GM19238 (cell line): ENCODE results near the gene ADPRHL1.
"Not testable (repeated sequence)": the region's sequence is repeated elsewhere in the genome, so short reads cannot be mapped to it uniquely, and the experiment has no call there.

ENCODE experiments used
- DNase-seq: peaks from one replicate; pipeline ENCODE4 v3.0.0; 2011; ENCODE audit warnings: low spot score; ENCODE audit not compliant: insufficient read length

The ADPRHL1 gene

DNA sequence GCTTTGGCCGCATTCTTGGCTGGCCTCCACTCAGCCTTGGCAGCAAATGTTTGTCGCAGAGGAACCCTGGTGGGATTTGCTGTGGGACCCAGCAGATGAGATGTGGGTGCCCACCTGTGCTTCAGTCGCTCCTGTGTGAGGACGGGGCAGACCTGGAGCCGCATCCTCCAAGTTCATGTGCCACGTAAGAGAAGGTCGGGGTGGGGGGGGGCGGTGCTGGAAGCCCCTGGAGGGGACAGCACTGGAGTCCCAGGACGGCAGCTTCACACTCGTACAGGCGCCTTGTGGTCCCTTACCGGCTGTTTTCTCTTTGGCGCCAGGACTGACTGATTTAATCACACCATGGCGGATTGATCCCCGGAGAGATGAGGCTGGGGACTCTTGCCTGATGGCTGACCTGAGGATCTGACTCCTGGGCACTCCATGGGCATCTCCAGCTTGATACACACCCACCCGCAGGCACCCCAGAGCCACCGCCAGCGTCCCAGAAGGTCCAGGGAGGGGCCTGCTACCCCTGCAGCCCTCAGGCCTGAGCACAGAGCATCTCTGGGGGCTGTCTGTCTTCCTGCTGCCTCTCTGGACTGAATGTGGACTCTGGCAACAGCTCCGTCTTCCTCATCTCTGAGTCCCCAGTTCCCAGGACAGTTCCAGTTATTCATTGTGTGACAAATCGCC lies 79.3 kb downstream of the ADPRHL1 start:
- no peak for DNase-seq

DNA sequence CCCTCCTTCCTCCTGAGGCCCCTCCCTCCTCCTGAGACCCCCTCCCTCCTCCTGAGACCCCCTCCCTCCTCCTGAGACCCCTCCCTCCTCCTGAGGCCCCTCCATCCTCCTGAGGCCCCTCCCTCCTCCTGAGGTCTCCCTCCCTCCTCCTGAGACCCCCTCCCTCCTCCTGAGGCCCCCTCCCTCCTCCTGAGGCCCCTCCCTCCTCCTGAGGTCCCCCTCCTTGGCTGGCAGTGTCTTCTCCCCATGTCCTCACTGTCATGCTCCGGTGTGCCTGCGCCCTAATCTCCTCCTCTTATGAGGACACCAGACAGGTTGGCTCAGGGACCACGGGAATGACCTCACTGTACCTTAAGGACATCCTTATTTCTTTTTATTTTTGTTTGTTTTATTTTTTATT lies 81.6 kb downstream of the ADPRHL1 start:
- DNase-seq = not testable (repeated sequence)

DNA sequence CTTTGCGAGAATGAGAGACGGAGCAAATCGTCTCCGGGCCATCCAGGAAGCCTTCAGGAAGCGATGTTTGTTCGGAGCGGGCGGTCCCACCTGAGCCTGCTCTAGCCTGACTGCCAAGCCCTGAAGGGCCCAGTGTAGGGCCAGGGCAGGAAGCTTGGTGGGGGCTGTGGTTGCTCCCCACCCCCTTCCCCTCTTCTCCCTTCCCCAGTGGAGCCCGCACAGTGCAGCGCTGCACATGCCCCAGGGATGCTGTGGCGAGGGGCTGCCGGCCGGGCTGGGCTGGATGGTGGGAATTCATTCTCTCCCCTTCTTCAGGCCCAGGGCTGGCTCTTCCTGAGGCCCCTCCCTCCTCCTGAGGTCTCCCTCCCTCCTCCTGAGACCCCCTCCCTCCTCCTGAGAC lies 82.2 kb downstream of the ADPRHL1 start:
- DNase-seq = no peak

DNA sequence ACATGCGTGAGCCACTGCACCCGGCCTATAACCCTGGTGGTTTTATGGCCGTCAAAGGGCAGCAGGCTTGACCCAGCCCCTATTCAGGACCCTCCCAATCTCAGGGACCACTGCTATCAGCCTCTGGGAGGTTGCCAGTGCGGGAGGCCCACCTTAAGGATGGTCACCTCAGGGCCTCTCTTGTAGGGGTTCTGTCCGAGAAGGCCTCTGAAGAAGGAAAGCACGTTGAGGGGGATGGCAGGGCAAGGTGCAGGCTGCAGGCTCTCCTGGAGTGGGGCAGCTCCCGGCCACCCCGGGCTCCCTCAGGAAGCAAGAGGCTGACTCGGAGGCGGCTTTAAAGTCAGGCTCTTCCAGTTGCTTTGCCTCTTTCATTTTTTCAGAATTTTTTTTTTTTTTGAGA lies 83.4 kb downstream of the ADPRHL1 start:
- no peak for DNase-seq

DNA sequence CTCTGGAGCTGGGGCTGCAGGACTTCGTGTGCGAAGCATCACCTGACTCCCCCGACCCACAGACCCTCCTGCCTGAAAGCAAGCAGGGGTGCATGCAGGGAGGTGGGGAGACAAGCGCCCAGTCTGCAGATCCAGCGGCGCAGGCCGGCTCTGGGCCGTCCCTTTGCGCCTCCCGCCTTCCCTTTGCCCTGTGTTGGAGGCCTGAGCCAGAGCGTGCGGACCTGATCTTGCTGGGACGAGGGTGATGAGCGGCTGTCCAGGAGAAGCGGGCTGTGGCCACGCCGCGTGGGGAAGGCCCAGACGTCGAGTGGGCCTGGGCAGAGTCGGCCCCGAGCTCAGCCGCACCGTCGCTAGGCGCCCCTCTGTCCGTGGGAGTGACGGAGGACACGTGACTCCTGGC lies 84.1 kb downstream of the ADPRHL1 start:
- DNase-seq = no peak

DNA sequence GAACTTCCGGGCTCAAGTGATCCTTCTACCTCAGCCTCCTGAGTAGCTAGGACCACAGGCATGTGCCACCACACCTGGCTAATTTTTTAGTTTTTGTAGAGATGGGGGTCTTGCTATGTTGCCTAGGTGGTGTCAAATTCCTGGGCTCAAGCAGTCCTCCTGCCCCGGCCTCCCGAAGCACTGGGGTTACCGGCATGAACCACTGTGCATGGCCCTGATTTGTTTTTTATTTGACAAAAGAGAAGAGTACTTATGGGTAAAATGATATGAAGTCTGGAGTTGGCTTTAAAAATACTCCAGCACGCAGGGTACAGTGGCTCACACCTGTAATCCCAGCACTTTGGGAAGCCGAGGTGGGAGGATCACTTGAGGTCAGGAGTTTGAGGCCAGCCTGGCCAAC lies 84.9 kb downstream of the ADPRHL1 start:
- DNase-seq = not testable (repeated sequence)

DNA sequence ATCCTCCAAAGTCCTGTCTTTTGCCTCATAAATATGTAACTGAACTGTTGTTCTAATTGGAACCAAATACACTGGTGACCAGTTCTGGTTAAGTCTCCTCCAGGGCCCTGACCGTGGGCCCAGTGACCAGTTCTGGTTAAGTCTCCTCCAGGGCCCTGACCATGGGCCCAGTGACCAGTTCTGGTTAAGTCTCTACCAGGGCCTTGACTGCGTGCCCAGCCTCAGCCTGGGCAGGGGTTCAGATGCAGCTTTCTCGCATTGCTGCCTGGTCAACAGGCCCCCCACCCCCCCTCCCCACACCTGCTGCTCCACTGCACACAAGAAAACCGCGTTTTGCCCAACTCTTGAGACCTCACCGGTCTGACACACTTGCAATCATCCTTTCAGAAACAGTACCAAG lies 85.5 kb downstream of the ADPRHL1 start:
- no peak for DNase-seq

DNA sequence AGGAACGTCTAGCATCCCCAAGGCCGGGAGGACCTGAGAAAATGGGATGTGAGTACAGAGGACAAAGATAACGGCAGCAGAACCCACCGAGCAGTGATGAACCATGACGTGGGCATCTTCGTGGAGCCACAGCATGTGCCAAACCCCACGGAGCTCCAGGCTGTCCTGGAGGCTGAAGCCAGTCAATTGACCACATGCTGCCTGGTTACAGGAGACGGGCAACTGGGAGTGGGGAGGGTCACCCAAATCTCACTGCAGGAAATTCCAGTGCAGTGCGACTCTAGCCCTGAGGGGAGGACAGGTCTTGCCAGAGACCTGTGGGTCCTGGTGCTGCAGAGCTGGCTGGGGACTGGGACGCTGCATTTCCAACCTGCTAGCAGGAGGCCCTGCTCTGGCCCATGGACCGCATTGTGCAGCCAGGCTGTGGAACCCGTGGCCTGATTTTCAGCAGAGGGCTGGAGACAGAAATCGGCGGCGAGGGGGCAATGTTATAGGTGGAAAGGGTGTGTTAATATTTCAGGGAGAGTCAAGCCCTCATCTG lies 86.2 kb downstream of the ADPRHL1 start:
- no peak for DNase-seq

DNA sequence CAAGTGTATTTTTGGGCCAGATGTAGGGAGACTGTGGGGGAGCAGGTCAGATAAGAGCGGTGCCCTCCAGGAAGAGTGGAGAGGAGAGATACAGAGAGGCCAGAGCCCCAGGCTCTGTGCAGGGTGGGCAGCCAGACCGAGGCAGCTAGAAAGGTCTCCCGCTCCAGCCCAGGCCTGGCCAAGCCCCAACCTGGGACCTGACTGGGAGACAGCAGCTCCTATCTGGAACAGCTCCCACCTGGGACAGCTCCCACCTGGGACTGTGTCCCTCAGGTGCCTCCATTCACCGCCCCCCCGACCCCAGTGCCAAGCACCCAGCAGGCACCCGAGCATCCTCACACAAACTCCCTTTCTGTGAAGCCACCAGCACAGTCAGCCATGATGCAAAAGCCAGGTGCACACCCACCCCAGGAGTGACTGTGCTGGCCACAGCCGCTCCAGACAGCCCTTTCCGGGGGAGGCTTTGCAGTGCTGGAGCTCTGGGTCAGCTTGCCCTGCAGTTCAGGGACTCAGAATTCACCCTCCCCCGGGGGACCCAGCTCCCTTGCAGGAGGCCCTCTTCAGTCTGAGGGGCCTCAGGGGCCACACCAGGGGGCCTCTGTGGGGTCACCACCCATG lies 87.2 kb downstream of the ADPRHL1 start:
- no peak for DNase-seq

DNA sequence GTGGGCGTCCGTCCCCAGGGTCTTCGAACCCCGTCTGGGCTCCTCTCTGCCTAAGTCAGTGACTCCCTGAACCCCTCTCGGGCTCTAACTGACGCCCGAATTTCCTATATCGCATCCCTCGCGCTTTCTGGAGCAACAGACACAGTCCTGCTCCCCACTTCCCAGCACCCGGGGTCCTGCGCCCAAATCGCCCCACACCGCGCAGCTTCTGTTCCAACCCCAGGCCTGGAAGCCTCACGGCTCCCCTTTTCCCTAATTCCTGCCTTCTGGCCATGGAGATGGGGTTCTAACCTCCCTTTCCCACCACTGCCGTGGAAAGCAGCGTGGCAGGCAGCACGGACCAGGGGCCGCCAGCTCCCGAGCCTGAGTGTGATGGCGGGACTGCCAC lies 87.7 kb downstream of the ADPRHL1 start:
- DNase-seq = no peak

DNA sequence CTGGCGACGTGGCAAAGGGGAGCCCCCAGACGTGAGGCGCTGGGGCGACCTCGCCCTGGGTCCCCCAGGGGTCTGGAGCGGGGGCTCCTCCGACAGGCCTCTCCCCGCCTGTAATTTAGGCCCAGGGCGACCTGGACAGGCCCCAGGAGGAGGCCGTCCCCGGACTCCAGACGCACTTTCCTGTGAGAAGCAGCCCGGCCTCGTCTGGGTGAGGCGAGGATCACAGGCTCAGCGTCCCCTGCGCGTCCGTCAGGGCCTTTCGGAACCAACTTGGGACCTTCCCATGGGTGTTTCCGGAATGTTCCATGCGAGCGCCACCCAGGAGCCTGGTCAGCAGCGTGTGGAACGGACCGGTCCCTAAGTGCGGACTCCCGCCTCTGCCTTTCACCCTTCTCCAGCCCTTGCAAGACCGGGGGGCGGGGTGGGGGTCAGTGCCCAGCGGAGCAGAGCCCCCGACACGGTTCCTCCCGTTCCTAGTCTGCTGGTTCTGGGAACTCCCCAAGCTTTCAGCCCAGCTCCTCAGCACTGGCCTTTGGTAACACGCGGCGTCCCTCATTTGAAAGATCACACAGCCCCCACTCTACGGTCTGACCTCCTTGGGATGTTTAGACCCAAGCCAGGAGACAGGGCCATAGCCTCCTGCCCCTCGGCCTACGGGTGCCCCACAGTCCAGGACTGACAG lies 88.2 kb downstream of the ADPRHL1 start:
- no peak for DNase-seq

DNA sequence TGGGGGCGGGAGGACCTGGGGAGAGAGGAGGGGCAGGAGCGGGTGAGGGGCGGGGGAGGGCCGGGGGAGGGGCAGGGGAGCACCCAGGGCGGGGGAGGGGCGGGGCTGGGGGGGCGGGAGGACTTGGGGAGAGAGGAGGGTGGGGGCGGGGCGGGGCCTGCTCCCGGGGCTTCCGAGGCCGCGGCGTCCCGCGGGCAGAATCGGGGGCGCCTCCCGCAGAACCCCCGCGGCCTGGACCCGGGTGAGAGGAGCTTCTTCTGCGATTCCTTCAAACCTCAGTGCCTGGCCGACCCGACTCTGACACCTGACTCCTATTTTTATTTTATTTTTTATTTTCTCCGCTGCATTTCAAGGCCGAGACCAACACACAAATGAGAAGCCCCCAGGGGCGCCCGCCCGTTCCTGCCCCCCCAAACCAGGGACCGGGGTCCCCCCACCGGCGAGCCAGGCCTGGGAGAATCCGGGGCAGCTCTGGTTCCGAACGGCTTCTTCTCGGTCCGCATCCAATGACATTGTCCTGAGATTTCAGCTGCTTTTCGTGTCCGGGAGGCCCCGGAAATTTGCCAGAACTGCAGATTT lies 88.9 kb downstream of the ADPRHL1 start:
- DNase-seq = no peak

DNA sequence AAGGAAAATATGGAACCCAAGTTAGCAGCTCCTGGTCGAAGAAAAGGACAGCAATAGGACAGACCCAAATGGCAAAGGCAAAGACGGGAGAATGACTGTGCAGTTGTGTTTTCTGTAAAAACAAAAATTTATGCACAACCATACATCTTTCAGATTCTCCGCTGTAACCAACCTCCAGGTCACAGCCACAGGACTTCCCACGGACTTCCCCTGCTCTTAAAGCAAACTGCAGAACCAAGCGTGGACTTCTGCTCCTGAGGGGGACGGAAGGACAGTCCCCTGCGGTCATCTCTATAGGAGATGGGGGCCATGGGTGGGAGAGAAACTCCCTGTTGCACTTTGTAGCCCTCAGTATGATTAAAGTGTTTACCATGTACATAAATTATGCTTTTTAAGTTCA lies 91.9 kb downstream of the ADPRHL1 start:
- no peak for DNase-seq

DNA sequence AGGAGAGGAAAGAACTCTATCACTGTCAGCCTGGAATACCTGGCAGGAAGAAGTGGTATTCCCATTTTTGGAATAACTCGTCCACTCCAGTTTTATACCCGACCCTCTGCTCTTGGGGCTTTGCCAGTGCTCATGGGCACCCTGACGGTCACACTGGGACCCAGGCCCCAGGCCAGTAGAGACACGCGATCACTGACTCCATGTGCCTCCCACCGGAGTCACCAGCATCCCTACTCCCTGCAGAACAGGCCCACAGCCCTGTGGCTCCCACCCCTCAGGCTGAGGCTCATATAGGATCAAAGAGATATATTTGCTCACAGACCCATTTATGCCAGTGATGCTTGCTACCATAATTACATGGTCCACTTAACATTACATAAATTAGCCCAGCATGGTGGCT lies 92.8 kb downstream of the ADPRHL1 start:
- DNase-seq = no peak

DNA sequence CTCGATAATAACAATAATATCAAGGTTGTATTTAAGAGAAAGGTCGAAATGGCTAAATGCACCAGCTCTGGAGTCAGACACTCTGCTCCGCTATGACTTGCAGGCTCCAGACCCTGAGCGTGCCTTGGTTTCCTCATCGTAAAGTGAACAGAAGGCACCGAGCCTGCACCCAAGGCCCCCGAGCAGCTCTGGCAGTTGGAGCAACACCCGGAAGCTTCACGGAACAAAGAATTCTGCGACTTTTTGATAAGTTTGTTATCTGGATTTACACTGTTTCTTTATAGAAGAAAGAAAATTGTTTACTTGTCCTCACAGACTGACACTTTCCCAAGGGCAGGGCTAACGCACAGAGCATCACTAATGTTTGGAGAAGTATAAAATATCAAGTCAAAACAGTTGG lies 93.7 kb downstream of the ADPRHL1 start:
- DNase-seq = no peak

DNA sequence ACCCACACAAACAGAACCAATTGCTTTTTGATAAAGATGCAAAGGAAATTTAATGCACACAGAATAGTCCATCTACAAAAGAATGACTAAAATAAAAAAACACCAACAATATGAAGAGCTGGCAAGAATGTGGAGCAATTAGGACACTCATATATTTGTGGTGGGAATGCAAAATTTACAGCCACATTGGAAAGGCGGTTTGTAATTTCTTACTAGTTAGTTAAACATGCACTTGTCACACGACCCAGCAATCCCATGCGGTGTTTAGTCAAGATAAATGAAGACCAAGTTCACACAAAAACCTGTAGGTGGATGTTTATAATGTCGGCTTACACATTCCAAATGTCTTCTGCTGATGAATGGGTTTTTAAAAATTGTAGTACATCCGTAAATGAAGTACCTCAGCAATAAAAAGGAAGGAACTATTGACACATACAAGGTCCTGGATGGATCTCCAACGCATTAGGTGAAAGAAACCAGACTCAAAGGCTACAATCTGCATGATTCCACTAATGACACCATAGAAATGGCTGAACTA lies 94.6 kb downstream of the ADPRHL1 start:
- no peak for DNase-seq

DNA sequence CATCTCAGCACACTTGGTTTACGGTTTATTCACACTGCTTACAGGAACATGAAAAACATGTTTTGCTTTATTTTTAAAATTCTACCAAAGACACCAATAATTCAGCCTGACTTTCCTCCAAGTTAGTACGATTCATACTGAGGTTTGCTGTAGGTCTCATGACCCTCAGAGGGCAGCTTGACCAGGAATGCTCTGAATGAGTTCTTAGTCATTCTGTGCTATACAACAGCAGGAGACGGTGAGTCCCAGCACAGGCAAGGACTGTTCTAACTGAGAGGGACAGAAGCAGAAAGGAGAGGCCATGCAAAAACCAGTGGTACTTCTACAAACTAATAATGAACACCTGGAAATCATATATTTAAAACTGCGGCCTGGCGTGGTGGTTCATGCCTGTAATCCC lies 95.8 kb downstream of the ADPRHL1 start:
- DNase-seq = no peak

DNA sequence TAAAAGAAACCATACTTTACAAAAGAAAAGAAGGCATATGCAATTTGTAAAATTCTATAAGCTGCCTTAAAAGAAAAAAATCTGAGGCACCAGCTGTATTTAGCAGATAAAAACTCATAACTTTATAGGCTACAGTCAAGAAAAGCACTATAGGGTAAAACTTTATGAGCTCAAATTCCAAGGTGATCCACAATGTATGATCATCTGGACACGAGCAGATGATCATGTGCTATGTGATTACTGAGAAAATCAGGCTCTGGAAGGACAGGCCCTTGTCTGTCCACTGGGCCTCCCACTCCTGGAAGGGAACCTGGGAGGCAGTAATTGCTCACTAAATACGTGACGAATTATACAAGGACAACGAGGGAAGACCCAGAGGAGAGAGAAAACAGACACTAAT lies 96.7 kb downstream of the ADPRHL1 start:
- DNase-seq = no peak

DNA sequence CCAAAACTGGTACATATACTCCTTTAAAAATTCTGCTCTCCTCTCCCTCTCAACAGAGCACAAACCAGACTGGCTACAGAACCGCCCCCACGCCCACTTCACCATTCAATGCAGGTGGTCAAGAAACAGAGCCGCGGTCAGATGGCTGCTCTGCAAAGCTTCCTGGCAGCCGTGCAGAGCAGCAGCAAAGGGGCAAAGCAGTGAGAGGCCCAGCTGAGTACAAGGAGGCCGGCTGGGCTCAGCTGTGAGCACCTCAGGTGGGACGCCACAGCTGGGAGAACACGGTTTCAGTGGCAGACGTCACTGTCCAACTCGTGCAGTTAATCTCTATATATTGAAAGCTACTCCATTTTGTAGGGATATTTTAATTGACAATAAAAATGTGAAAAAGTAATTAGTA lies 97.7 kb downstream of the ADPRHL1 start:
- DNase-seq = no peak

DNA sequence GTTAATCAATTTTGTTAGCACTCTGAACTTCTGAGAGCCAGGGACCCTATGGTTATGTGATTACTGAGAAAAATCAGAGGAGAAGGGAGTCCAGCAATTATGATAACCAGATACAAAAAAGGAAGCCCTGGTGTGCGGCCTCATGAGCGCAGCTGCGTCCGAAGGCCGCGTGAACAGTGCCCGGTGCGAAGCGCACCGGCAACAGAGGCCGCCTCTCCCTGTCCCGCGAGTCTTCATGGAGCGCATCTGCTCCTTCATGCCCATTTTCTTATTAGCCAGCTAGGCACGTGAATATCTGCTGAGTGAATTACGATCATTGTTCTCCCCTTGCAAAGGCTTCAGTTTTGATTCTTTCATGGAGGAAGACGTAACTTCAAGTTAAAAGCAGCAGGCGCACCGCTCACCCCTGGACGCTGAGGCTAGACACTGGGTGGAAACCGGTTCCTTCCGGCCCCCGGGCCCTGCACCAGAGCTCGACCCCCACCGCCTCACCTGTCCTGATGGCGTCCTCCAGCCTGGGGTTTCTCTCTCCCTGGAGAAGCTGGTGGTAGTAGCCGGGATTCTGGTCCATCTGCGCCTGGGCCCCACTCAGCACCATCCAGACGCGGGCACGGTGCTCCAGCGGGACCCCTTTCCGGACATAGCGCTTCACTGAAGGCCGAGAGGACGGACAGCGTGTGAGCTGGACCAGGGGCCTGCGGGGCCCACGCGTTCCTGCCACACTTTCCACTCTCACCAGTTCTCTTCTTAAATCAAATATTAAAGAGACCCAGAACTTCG lies 98.3 kb downstream of the ADPRHL1 start:
- no peak for DNase-seq

DNA sequence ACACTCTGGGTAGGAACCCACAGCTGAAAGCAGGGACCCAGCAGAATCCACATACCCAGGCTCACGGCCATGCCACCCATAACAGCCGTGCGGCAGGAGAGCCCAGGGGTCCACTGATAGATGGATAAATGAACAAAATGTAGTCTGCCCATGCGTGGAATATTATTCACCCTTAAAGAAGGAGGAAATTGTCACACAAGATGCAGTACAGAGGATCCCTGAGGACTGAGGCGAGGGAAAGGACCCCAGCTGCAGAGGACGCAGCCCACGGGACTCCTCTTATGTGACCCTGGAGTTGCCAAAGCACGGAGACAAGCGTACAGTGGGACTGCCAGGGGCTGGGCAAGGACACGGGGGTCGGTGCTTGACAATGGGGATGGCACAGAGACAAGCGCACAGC lies 100.0 kb downstream of the ADPRHL1 start:
- DNase-seq = no peak
